ENCODE data around the gene DDX23.
"Not testable (repeated sequence)": the region's sequence is repeated elsewhere in the genome, so short reads cannot be mapped to it uniquely, and the experiment has no call there.

DNA sequence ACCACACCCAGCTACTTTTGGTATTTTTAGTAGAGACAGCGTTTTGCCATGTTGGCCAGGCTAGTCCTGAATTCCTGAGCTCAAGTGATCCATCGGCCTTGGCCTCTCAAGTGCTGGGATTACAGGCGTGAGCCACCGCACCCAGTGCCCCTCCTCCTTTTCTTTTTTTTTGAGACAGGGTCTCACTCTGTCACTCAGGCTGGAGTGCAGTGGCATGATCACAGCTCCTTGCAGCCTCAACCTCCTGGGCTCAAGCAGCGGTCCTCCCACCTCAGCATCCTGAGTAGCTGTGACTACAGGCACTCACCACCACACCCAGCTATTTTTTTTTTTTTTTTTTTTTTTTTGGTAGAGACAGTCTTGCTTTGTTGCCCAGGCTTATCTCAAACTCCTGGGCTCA, 8.3 kb upstream of the DDX23 start:
- TF ChIP-seq, protein P1, sequence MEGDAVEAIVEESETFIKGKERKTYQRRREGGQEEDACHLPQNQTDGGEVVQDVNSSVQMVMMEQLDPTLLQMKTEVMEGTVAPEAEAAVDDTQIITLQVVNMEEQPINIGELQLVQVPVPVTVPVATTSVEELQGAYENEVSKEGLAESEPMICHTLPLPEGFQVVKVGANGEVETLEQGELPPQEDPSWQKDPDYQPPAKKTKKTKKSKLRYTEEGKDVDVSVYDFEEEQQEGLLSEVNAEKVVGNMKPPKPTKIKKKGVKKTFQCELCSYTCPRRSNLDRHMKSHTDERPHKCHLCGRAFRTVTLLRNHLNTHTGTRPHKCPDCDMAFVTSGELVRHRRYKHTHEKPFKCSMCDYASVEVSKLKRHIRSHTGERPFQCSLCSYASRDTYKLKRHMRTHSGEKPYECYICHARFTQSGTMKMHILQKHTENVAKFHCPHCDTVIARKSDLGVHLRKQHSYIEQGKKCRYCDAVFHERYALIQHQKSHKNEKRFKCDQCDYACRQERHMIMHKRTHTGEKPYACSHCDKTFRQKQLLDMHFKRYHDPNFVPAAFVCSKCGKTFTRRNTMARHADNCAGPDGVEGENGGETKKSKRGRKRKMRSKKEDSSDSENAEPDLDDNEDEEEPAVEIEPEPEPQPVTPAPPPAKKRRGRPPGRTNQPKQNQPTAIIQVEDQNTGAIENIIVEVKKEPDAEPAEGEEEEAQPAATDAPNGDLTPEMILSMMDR (IDR thresholded peaks at IDR 0.05 in 8 of 11, conservative IDR thresholded peaks at IDR 0.05 in 3 of 11), result not testable (repeated sequence)
- not testable (repeated sequence) for TF ChIP-seq POLR2A (IDR thresholded peaks at IDR 0.05)

All from spleen (tissue), 7 donors.